ENCODE results near the gene SPOCK1. TPM values are rescaled to one million over a fixed set of nuclear protein-coding genes. Genes with fewer than 3 reads are reported as not detected.

Gene SPOCK1
- total RNA-seq, 1 experiment from 2014 or later: 0.27 TPM

GRCh38 chr5:137506296-137506695 is 7.2 kb upstream of the SPOCK1 start:
- TF ChIP-seq CBX3 (IDR thresholded peaks at IDR 0.05; ENCODE audit: low read depth): no peak
- TF ChIP-seq SP1 (IDR thresholded peaks at IDR 0.05; ENCODE audit: low read depth): no peak
- TF ChIP-seq SRF (IDR thresholded peaks at IDR 0.05; ENCODE audit: low read depth): no peak
- TF ChIP-seq ELF1 (IDR thresholded peaks at IDR 0.05; ENCODE audit: borderline replicate concordance, low read depth): no peak
- no peak for TF ChIP-seq CEBPB (IDR thresholded peaks at IDR 0.05; ENCODE audit: low read depth)
- TF ChIP-seq ZNF274 (IDR thresholded peaks at IDR 0.05; ENCODE audit: low read depth, low read length): no peak
- no peak for TF ChIP-seq FOSL1 (IDR thresholded peaks at IDR 0.05; ENCODE audit: low read depth)
- no peak for TF ChIP-seq ZFX (IDR thresholded peaks at IDR 0.05)
- TF ChIP-seq SIN3A (IDR thresholded peaks at IDR 0.05; ENCODE audit: low read depth): no peak
- intact Hi-C loops (cut with micrococcal nuclease): no loop called here
- no peak overlapping the region for H3K9ac ChIP-seq (ENCODE audit: low read length)

GRCh38 chr5:137504916-137505315 is 5.8 kb upstream of the SPOCK1 start:
- no TSS peak for BruUV-seq (replicated peaks)
- intact Hi-C loops (cut with micrococcal nuclease): no loop called here
- no peak for DNase-seq (ENCODE audit: low read depth, low spot score)
- Histone ChIP-seq H2AFZ (ENCODE audit: low read depth, low read length, poor library complexity, severe bottlenecking) (no peak overlapping the region), H3K9me2 (ENCODE audit: insufficient read depth) (no peaks in the 10 kb centered on the region), H3K27ac (ENCODE audit: low read depth, low read length) (no peak overlapping the region), H3K4me3 (replicated peaks in 1 of 2; ENCODE audit: low read depth in 1 of 2, low read length in 2 of 2) (no peak overlapping the region), H3K4me1 (ENCODE audit: control insufficient read depth in 1 of 2, insufficient read depth in 2 of 2, low read length in 2 of 2) (no peaks in the 10 kb centered on the region), H3K27me3 (ENCODE audit: insufficient read depth, low read length) (peaks cover 46% of the 10 kb centered on the region), H3K9ac (ENCODE audit: low read length) (no peak overlapping the region), H3K9me3 (ENCODE audit: control insufficient read depth in 1 of 2, insufficient read depth in 1 of 2, low read depth in 1 of 2, low read length in 2 of 2) (no peaks in the 10 kb centered on the region), H3K36me3 (ENCODE audit: control insufficient read depth in 1 of 2, insufficient read depth in 2 of 2, low read length in 2 of 2) (no peaks in the 10 kb centered on the region), H3K79me2 (ENCODE audit: insufficient read depth, low read length) (no peaks in the 10 kb centered on the region), H4K20me1 (ENCODE audit: insufficient read depth) (no peaks in the 10 kb centered on the region), H3K4me2 (ENCODE audit: low read length) (no peak overlapping the region)
- ATAC-seq: no peak
- RAD21 ChIA-PET (ENCODE audit: low non-redundant PET in 1 of 2, low total read pairs in 2 of 2, uncharacterized antibody in 2 of 2, unreplicated experiment in 2 of 2): no interaction called here
- CTCF ChIA-PET: no interaction called here
- POLR2A ChIA-PET: no interaction called here
- TF ChIP-seq MAX (IDR thresholded peaks at IDR 0.05): no peak
- no peak for TF ChIP-seq EGR1 (IDR thresholded peaks at IDR 0.05; ENCODE audit: low read depth)
- TF ChIP-seq TCF7L2 (IDR thresholded peaks at IDR 0.05; ENCODE audit: borderline replicate concordance, extremely low read depth, insufficient read depth, insufficient read length): no peak
- no peak for TF ChIP-seq REST (IDR thresholded peaks at IDR 0.05; ENCODE audit: low read depth)
- TF ChIP-seq SP1 (IDR thresholded peaks at IDR 0.05; ENCODE audit: low read depth): no peak
- TF ChIP-seq ZNF274 (IDR thresholded peaks at IDR 0.05; ENCODE audit: low read depth, low read length): no peak
- TF ChIP-seq SIN3A (IDR thresholded peaks at IDR 0.05; ENCODE audit: low read depth): no peak
- TF ChIP-seq YY1 (IDR thresholded peaks at IDR 0.05; ENCODE audit: extremely low read depth, insufficient replicate concordance, low read depth, low read length): no peak
- TF ChIP-seq POLR2A (IDR thresholded peaks at IDR 0.05; ENCODE audit: borderline replicate concordance, extremely low read depth, insufficient read depth, insufficient read length): no peak
- TF ChIP-seq EZH2phosphoT487 (IDR thresholded peaks at IDR 0.05; ENCODE audit: borderline replicate concordance): no peak
- no peak for TF ChIP-seq FOSL1 (IDR thresholded peaks at IDR 0.05; ENCODE audit: low read depth)
- TF ChIP-seq JUND (IDR thresholded peaks at IDR 0.05): no peak
- no peak for TF ChIP-seq CTCF (IDR thresholded peaks at IDR 0.05 in 2 of 3, conservative IDR thresholded peaks at IDR 0.05 in 1 of 3; ENCODE audit: borderline replicate concordance in 1 of 3, insufficient read depth in 1 of 3, low read depth in 2 of 3, low read length in 2 of 3)

More at GRCh38 chr5:137506296-137506695, 7.2 kb upstream of the SPOCK1 start:
- POLR2A ChIA-PET: no interaction called here
- Histone ChIP-seq H3K9me3 (ENCODE audit: control insufficient read depth in 1 of 2, insufficient read depth in 1 of 2, low read depth in 1 of 2, low read length in 2 of 2) (no peaks in the 10 kb centered on the region), H3K27ac (ENCODE audit: low read depth, low read length) (no peak overlapping the region), H3K4me3 (replicated peaks in 1 of 2; ENCODE audit: low read depth in 1 of 2, low read length in 2 of 2) (no peak overlapping the region), H2AFZ (ENCODE audit: low read depth, low read length, poor library complexity, severe bottlenecking) (no peak overlapping the region), H3K27me3 (ENCODE audit: insufficient read depth, low read length) (peaks cover 59% of the 10 kb centered on the region), H3K4me1 (ENCODE audit: control insufficient read depth in 1 of 2, insufficient read depth in 2 of 2, low read length in 2 of 2) (no peaks in the 10 kb centered on the region), H3K79me2 (ENCODE audit: insufficient read depth, low read length) (no peaks in the 10 kb centered on the region), H3K4me2 (ENCODE audit: low read length) (no peak overlapping the region), H4K20me1 (ENCODE audit: insufficient read depth) (no peaks in the 10 kb centered on the region), H3K36me3 (ENCODE audit: control insufficient read depth in 1 of 2, insufficient read depth in 2 of 2, low read length in 2 of 2) (no peaks in the 10 kb centered on the region), H3K9me2 (ENCODE audit: insufficient read depth) (no peaks in the 10 kb centered on the region)
- RAD21 ChIA-PET (ENCODE audit: low non-redundant PET in 1 of 2, low total read pairs in 2 of 2, uncharacterized antibody in 2 of 2, unreplicated experiment in 2 of 2): no interaction called here
- CTCF ChIA-PET: no interaction called here
- ATAC-seq (no peak), DNase-seq (ENCODE audit: low read depth, low spot score) (no peak)
- BruUV-seq (replicated peaks): no TSS peak

Data from HCT116 (cell line).